OCI-LY3 (cell line): ENCODE results near the gene RAPGEF5.

Experiments used
- EZH2phosphoT487 ChIP-seq: fragments of 200-600 bp; shearing (Covaris generic); IDR thresholded peaks from 2 replicates; pipeline ENCODE4 v1.6.1; 2018; ENCODE audit warnings: antibody characterized with exemption, mixed run types, low read depth
- TF ChIP-seq, protein P1 (sequence below): fragments of 200-600, 300-600 bp; sonication (generic); IDR thresholded peaks from 2 replicates; pipeline ENCODE4 v1.5.1; 2014; ENCODE audit warnings: antibody characterized with exemption, low read length, low read depth

DNA sequence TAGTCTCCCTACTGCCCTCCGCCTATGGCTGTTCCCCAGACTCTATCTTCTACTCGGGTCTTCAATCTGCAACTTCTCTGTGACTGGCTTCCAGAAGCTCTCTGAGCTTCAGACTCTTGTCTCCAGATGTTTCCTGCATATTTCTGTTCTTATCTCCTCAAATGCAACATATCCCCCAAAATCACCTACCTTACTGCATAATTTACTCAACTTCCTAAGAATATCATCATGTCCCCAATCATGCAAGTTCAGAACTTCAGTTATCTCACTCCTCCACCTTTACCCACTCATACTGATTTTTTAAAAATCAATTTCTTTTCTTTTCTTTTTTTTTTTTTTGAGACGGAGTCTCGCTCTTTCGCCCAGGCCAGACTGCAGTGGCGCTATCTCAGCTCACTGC lies 68.8 kb downstream of the RAPGEF5 start:
- TF ChIP-seq, protein P1, sequence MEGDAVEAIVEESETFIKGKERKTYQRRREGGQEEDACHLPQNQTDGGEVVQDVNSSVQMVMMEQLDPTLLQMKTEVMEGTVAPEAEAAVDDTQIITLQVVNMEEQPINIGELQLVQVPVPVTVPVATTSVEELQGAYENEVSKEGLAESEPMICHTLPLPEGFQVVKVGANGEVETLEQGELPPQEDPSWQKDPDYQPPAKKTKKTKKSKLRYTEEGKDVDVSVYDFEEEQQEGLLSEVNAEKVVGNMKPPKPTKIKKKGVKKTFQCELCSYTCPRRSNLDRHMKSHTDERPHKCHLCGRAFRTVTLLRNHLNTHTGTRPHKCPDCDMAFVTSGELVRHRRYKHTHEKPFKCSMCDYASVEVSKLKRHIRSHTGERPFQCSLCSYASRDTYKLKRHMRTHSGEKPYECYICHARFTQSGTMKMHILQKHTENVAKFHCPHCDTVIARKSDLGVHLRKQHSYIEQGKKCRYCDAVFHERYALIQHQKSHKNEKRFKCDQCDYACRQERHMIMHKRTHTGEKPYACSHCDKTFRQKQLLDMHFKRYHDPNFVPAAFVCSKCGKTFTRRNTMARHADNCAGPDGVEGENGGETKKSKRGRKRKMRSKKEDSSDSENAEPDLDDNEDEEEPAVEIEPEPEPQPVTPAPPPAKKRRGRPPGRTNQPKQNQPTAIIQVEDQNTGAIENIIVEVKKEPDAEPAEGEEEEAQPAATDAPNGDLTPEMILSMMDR = no peak
- no peak for TF ChIP-seq EZH2phosphoT487
